NCI-H146 treated with DMSO at 0.1 percent for 48 hours (cell line): ENCODE results near the gene SYNC.

ENCODE experiments used
- DNase-seq: peaks from one replicate; lab custom pipeline; 2025; ENCODE audit not compliant: unreplicated experiment; lab: John Stamatoyannopoulos, UW

The SYNC gene

GRCh38 chr1:32702599-32703478, at the start of gene SYNC:
Gene SYNC (minus strand): TSS chr1:32702770. CDS start chr1:32702660, 110 bp downstream.
- DNase-seq = no peak

GRCh38 chr1:32749771-32750170, 47.2 kb upstream of the SYNC start:
- DNase-seq = no peak

- no peak for DNase-seq
These were observed 46.8 kb upstream of the SYNC start for GRCh38 chr1:32749332-32749731.

GRCh38 chr1:32748926-32749325, 46.4 kb upstream of the SYNC start:
- no peak for DNase-seq

- DNase-seq = no peak
These were observed 45.8 kb upstream of the SYNC start for GRCh38 chr1:32748348-32748747.

- DNase-seq = no peak
These were observed 43.6 kb upstream of the SYNC start for GRCh38 chr1:32746130-32746529.

- DNase-seq = no peak
These were observed 41.5 kb upstream of the SYNC start for GRCh38 chr1:32744071-32744425.

- no peak for DNase-seq
These were observed 41.0 kb upstream of the SYNC start for GRCh38 chr1:32743380-32744070.

GRCh38 chr1:32742956-32743355, 40.4 kb upstream of the SYNC start:
- DNase-seq = no peak

GRCh38 chr1:32742199-32742947, 39.8 kb upstream of the SYNC start:
- no peak for DNase-seq

GRCh38 chr1:32741413-32742198, 39.0 kb upstream of the SYNC start:
- DNase-seq = no peak

- no peak for DNase-seq
These were observed 38.5 kb upstream of the SYNC start for GRCh38 chr1:32741059-32741412.

- no peak for DNase-seq
These were observed 34.5 kb upstream of the SYNC start for GRCh38 chr1:32736812-32737791.

GRCh38 chr1:32733582-32734321, 31.2 kb upstream of the SYNC start:
- peak; percentile 18 for DNase-seq

GRCh38 chr1:32729254-32730046, 26.9 kb upstream of the SYNC start:
- DNase-seq = no peak

GRCh38 chr1:32728413-32729077, 26.0 kb upstream of the SYNC start:
- no peak for DNase-seq

GRCh38 chr1:32727876-32728275, 25.3 kb upstream of the SYNC start:
- DNase-seq = no peak

- DNase-seq = no peak
These were observed 23.0 kb upstream of the SYNC start for GRCh38 chr1:32725615-32725982.
